Colonic mucosa (tissue), 4 donors: ENCODE measurements around the gene SLIT3. TPM values are rescaled to one million over a fixed set of nuclear protein-coding genes. Genes with fewer than 3 reads are reported as not detected.

Source experiments
- DNase-seq: peaks from one replicate; pipeline ENCODE4 v3.0.0-alpha.2; 2020
- H3K27ac ChIP-seq: fragments of 200-600 bp; one replicate; pipeline ENCODE4 v1.8.0; 2021
- H3K27me3 ChIP-seq: fragments of 200-600 bp; one replicate; pipeline ENCODE4 v1.8.0; 2021
- H3K36me3 ChIP-seq: fragments of 200-600 bp; one replicate; pipeline ENCODE4 v1.8.0; 2021
- H3K4me1 ChIP-seq: fragments of 200-600 bp; one replicate; pipeline ENCODE4 v1.8.0; 2021; ENCODE audit warnings: mild to moderate bottlenecking
- H3K4me3 ChIP-seq: fragments of 200-600 bp; one replicate; pipeline ENCODE4 v1.8.0; 2021
- H3K9ac ChIP-seq, 2 donors: one replicate each; pipeline ENCODE4 v1.7.0; 2013; ENCODE audit warnings: control low read depth in 2 of 2, low read depth in 2 of 2, low read length in 2 of 2
- H3K9me3 ChIP-seq: fragments of 200-600 bp; one replicate; pipeline ENCODE4 v1.8.0; 2021
- CTCF ChIP-seq: fragments of 200-600 bp; IDR thresholded peaks from one replicate; pipeline ENCODE4 v1.8.0; 2022; ENCODE audit warnings: antibody characterized with exemption, mild to moderate bottlenecking
- intact Hi-C: fragments of 100-400 bp; cut with DNase I; formaldehyde crosslinking; loops from one replicate; pipeline ENCODE4 v1.14.1; 2022
- total RNA-seq, 2 donors: library from RNA; stranded (reverse); fragmentation: NEBNext Ultra II Directional in 1 of 2; extraction: Animal tissue kit (Norgen Biotek cat#: 25700) in 1 of 2; gene quantifications; one replicate each; pipeline ENCODE4 v1.2.1, GENCODE V29; 2021
- donor health status: healthy.
- donor health status: DM: no; HTN: no; CAD: no.
- donor health status: DM: no; HTN: no; CAD: no.

The SLIT3 gene
- total RNA-seq, 2 donors from 2014 or later: 3.4 to 7.6 TPM

- no peak for DNase-seq
- no peak for TF ChIP-seq CTCF
- Histone ChIP-seq H3K9ac (no peak overlapping the region), H3K36me3 (no peaks in the 10 kb centered on the region), H3K27me3 (no peaks in the 10 kb centered on the region), H3K4me1 (no peaks in the 10 kb centered on the region), H3K4me3 (no peak overlapping the region), H3K27ac (no peak overlapping the region), H3K9me3 (no peaks in the 10 kb centered on the region)
- intact Hi-C loops: no loop called here
These were observed 468.6 kb downstream of the SLIT3 start for GRCh38 chr5:168832308-168832707.

- TF ChIP-seq CTCF: no peak
- Histone ChIP-seq H3K9me3 (no peaks in the 10 kb centered on the region), H3K4me3 (no peak overlapping the region), H3K4me1 (no peaks in the 10 kb centered on the region), H3K9ac (no peak overlapping the region), H3K36me3 (no peaks in the 10 kb centered on the region), H3K27me3 (no peaks in the 10 kb centered on the region), H3K27ac (no peak overlapping the region)
- DNase-seq: no peak
- intact Hi-C loops: no loop called here
These were observed 469.6 kb downstream of the SLIT3 start for GRCh38 chr5:168831383-168831782.

DNA sequence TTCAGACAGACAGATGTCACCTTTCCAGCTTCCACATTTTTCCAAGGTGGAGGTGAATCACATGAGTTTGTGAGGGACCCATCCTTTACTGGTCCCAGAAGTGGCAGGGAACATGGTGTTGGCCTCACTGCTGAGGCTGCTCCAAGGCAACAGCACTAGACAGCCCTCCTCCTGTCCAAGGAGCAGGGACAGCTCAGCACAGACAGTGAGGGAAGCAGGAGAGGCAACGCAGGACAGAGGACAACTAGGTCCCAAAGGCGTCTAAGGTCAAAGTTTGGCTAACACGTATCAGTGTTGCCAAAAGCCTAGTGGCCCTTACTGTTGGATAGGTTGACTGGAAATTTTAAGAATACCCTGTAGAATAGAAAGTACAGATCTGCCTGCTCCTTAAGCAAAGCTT lies 470.1 kb downstream of the SLIT3 start:
- no peaks in the 10 kb centered on the region for H3K9me3 ChIP-seq
- intact Hi-C loops: no loop called here
- no peaks in the 10 kb centered on the region for H3K36me3 ChIP-seq
- TF ChIP-seq CTCF: no peak
- H3K4me1 ChIP-seq: no peaks in the 10 kb centered on the region
- H3K9ac ChIP-seq: no peak overlapping the region
- no peak for DNase-seq
- H3K27me3 ChIP-seq: no peaks in the 10 kb centered on the region
- H3K4me3 ChIP-seq: no peak overlapping the region
- no peak overlapping the region for H3K27ac ChIP-seq

DNA sequence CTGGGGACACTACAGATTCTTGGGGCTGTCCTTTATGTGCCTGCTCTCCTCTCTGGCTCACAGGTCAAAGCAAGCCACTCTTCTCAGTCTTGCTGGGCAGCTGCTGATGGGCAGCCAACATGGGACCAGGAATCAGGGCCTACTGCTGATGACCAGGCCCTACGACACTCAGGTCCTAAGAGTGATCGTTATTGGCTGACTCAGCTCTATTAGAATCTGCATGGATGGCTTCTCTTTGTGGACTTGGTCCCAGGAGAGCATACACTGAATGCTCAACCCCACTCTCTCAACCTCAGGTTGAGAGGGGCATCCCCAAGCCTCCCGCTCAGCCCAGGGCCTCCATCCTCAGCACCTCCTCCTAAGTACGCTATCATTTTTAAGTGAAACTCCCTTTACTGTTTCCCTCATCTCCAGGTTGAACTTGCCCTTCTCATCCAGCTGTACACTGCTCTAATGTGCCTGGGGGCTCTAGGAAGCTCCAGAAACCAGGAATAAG lies 471.0 kb downstream of the SLIT3 start:
- intact Hi-C loops: no loop called here
- Histone ChIP-seq H3K4me1 (no peaks in the 10 kb centered on the region), H3K4me3 (no peak overlapping the region), H3K27ac (no peak overlapping the region), H3K9ac (no peak overlapping the region), H3K36me3 (no peaks in the 10 kb centered on the region), H3K27me3 (no peaks in the 10 kb centered on the region), H3K9me3 (no peaks in the 10 kb centered on the region)
- no peak for TF ChIP-seq CTCF
- DNase-seq: no peak

- Histone ChIP-seq H3K27me3 (no peaks in the 10 kb centered on the region), H3K27ac (no peak overlapping the region), H3K4me3 (no peak overlapping the region), H3K4me1 (no peaks in the 10 kb centered on the region), H3K36me3 (no peaks in the 10 kb centered on the region), H3K9ac (no peak overlapping the region), H3K9me3 (no peaks in the 10 kb centered on the region)
- no peak for TF ChIP-seq CTCF
- DNase-seq: no peak
- intact Hi-C loops: no loop called here
These were observed 471.9 kb downstream of the SLIT3 start for GRCh38 chr5:168829044-168829443.

GRCh38 chr5:168827636-168828035 lies 473.3 kb downstream of the SLIT3 start:
- intact Hi-C loops: no loop called here
- no peak for TF ChIP-seq CTCF
- Histone ChIP-seq H3K27ac (no peak overlapping the region), H3K4me3 (no peak overlapping the region), H3K9me3 (no peaks in the 10 kb centered on the region), H3K27me3 (no peaks in the 10 kb centered on the region), H3K4me1 (no peaks in the 10 kb centered on the region), H3K9ac (no peak overlapping the region), H3K36me3 (no peaks in the 10 kb centered on the region)
- DNase-seq: no peak
